GM23248 (cell line): ENCODE measurements around the gene ZBTB48.

Experiments
- EZH2 ChIP-seq: fragments of 200-600 bp; sonication (generic); IDR thresholded peaks from 2 replicates; pipeline ENCODE4 v1.6.1; 2018; ENCODE audit warnings: antibody characterized with exemption, mild to moderate bottlenecking; ENCODE audit not compliant: insufficient read depth, poor library complexity, severe bottlenecking
- EZH2phosphoT487 ChIP-seq: fragments of 200-600 bp; sonication (generic); IDR thresholded peaks from 2 replicates; pipeline ENCODE4 v1.6.1; 2018; ENCODE audit warnings: antibody characterized with exemption, moderate library complexity, mild to moderate bottlenecking, low read depth; ENCODE audit not compliant: insufficient read depth

DNA sequence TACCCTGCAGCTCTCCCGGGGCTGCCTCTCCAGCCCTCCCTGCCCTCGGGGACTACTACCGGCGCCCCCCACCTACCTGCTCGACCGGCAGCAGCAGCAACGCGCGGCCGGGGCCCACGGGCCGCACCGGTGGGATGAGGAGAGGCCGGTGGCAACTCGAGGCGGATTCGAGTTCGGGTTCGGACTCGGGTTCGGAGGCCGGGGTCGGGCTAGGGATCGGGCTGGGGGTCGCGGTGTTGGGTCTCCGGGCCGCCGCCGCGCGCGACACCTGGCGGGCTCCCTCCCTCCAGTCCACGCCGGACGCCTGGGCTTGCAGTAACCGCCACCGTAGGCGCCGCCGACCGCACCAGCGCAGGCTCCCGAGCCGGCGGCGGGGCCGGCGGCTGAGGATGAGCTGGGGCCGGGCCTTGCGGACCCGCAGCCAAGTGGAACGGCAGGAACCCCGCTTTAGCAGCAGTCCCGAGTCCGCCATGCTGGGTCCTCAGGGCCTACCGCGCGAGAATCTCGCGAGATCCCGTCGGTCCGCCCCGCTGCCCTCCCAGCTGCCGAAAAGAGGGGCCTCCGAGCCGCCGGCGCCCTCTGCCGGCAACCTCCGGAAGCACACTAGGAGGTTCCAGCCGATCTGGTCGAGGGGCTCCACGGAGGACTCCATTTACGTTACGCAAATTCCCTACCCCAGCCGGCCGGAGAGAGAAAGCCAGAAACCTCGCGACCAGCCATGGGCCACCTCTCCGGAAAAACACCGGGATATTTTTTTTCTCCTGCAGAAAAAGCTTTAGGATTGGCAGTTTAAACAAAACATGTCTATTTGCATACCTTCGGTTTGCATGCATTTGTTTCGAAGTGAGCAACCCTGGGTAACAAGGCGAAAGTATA, 25.5 kb upstream of the ZBTB48 start, which contains the start of gene NOL9:
- no peak for TF ChIP-seq EZH2
- no peak for TF ChIP-seq EZH2phosphoT487
